ENCODE measurements around the gene SLC17A9.
A peak's percentile ranks its signal among the peaks of the same experiment; 100 is the strongest.
"Not testable (repeated sequence)": the region's sequence is repeated elsewhere in the genome, so short reads cannot be mapped to it uniquely, and the experiment has no call there.

SLC17A9 gene

GRCh38 chr20:62921119-62921687, 31.3 kb upstream of the SLC17A9 start:
- peak; percentile 62 for DNase-seq

DNA sequence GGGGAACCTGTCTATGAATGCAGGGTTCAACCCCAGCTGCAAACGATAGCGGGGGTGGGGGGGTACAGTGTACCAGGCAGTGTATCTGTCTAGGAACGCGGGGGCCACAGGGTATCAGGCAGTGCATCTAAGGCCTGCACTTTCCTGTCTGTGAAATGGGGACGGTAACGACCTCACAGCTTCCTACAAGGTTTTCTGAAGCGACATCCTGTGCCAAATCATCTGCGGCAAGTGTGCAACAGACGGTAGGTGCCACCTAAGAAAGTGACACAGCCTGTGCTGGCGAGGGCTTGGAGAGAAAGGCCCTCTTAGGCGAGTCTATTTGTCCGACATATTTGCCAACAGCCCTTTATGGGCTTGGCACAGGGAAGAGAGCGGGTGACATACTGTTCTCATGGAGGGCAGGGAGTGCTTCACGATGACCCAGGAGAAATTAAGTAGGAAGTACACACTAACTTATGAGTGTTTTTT, 30.0 kb upstream of the SLC17A9 start:
- DNase-seq = peak; percentile 34

DNA sequence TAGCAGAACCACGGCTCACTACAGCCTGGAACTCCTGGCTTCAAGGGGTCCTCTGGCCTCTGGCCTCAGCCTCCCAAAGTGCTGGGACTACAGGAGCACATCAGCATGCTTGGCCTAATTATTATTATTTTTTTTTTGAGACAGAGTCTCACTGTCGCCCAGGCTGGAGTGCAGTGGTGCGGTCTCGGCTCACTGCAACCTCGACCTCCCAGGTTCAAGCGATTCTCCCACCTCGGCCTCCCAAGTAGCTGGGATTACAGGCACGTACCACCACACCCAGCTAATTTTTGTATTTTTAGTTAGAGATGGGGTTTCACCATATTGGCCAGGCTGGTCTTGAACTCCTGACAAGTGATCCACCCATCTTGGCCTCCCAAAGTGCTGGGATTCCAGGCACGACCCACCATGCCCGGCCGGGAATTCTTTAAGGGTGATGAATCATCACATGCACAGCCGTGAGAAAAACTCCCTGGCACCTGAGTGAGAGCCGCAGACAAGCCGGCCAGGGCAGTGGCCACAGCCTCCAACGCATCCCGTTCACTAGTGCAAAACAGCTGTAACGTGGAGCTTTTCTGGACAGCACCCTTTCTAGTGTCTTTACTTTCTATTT, 29.3 kb upstream of the SLC17A9 start:
- not testable (repeated sequence) for DNase-seq

DNA sequence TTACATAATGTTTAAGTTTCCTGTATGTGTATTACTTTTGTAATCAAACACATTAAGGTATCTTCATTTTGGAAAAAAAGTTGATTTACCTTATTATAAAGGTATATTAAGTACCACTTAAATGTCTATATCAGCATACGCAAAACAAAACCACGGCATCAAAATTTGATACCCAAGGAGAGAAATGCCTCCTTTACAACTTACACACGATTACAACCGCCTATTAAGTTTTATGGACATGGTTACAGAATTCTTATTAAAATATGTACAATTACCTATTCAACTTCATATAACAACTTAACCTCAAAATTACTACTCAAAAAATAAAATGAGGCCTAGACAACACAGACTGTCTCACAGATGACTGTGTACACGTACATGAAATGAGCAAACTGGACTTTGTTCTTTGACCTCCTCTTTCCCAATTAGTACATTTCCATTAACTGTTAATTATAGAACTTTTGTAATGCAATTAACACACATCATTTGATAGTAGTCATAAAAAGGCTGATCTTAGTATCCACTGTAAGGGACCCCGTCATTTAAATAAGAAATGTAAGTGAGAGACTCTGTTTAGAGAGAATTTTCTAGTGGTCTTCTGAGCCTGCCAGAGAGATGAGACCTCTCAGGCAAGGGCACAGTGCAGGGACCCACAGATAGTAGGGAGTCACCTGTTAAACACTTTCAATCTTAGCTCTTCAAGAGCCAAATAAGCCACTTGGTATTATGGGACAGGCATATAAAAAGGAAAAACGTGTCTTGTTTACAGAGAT, 28.7 kb upstream of the SLC17A9 start:
- DNase-seq = no peak

DNA sequence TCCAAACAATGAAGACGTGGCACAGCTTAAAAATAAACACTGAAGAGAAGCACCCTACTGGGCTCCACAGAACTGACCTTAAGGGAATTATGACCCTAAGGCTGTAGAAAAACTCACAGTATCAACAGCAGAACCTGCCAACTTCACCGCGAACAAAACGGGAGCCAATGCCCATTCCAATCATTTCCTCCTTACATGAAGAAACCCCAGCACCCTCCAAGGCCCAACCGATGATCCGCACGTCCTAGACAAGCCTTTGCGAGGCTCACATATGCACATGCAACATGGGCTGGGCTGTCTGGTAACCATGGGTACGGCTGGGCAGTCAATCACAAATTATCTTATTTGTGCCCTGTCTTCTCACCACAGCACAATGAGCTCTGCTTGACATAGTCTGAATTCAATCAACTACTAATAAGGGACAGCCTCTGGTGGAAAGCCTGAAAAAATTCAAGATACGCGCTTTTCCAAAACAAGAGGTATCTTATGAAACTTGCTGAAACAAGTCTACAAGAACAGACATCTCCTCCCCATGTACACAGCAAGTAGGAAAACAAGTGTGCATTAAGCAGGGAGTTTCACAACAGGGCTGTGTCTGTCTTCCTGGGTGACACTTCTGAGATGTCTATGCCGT, 27.9 kb upstream of the SLC17A9 start:
- DNase-seq = no peak

GRCh38 chr20:62925076-62925419, 27.5 kb upstream of the SLC17A9 start:
- DNase-seq = no peak

- DNase-seq = peak; percentile 43
Observed at GRCh38 chr20:62925420-62926228, 26.9 kb upstream of the SLC17A9 start.

- peak; percentile 93 for DNase-seq
Observed at GRCh38 chr20:62926229-62927127, 26.0 kb upstream of the SLC17A9 start, which contains the start of gene DIDO1. Gene DIDO1 (minus strand): TSS chr20:62926505.

- DNase-seq = no peak
Observed at GRCh38 chr20:62927128-62927705, 25.3 kb upstream of the SLC17A9 start.

- no peak for DNase-seq
Observed at GRCh38 chr20:62928246-62928939, 24.1 kb upstream of the SLC17A9 start.

GRCh38 chr20:62929051-62929538, 23.4 kb upstream of the SLC17A9 start:
- DNase-seq = peak; percentile 62

DNA sequence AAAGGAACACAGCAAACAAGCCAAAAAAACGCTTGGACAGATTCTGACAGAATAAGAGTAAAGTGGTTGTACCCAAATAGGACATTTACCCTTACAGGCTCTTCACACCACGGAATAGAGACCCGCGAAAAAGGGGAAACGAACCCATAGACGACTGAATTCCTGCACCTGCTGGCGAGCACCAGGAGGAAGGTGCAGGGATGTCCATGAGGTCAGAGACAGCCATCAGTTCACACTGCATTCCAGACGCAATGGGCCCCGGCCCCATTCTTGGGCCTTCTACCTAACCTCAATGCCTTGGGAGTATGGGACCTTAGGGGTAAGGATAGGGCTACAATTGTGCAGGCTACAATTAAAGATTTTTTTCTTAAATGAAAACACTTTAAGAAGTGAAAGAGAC, 21.0 kb upstream of the SLC17A9 start:
- no peak for DNase-seq

DNA sequence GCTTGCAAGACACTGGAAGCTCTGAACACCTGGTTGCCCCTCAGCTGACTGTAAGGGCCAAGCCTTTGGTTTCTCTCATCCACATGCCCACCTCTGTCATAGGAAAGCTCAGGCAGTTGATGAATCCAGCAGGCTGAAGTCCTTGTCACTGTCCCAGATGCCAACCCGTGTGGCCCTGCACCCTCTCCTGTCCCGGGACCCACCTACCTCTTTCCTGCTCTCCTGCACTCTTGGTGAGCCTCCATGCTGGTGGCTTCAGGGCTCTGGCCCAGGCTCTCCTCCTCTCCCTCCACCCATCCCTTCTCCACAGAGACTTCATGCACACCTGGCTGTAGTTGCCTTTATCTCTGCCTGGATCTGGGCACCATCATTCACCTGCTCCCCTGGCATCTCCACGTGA, 18.5 kb upstream of the SLC17A9 start:
- no peak for DNase-seq

GRCh38 chr20:62935204-62935967, 17.1 kb upstream of the SLC17A9 start:
- no peak for DNase-seq

DNA sequence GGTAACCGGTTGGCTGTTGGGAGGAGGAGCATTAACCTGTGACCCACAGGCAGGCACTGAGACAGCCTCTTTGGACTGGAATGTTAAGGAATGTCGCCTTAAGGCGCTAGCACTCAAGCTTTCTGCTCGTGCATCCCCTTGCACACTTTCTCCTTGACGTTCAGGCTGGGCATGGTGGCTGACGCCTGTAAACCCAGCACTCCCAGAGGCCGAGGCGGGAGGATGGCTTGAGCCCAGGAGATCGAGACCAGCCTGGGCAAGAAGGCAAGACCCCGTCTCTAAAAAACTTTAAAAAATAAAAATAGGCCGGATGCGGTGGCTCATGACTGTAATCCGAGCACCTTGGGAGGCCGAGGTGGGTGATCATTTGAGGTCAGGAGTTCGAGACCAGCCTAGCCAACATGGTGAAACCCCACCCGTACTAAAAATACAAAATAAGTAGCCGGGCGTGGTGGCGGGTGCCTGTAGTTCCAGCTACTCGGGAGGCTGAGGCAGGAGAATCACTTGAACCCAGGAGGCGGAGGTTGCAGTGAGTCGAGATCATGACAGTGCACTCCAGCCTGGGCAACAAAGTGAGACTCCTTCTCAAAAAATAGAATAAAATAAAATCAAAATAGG, 16.4 kb upstream of the SLC17A9 start:
- no peak for DNase-seq

GRCh38 chr20:62937268-62938104, 15.0 kb upstream of the SLC17A9 start:
- DNase-seq = peak; percentile 97

GRCh38 chr20:62938105-62938888, 14.2 kb upstream of the SLC17A9 start, which contains the start of gene GID8:
Gene GID8 (plus strand): TSS chr20:62938147. CDS start chr20:62941503, 3,356 bp downstream.
- peak; percentile 51 for DNase-seq

All from stimulated activated CD4-positive, alpha-beta T cell treated with anti-CD3 and anti-CD28 coated beads, Interleukin-4, amount 100 ng/mL, for 1 hour (primary cell).